NCI-H1092 treated with DMSO at 0.1 percent for 48 hours (cell line): ENCODE results near the gene RAPGEF4.

Source experiments
- DNase-seq: peaks from one replicate; lab custom pipeline; 2025; lab: John Stamatoyannopoulos, UW

Gene RAPGEF4

DNA sequence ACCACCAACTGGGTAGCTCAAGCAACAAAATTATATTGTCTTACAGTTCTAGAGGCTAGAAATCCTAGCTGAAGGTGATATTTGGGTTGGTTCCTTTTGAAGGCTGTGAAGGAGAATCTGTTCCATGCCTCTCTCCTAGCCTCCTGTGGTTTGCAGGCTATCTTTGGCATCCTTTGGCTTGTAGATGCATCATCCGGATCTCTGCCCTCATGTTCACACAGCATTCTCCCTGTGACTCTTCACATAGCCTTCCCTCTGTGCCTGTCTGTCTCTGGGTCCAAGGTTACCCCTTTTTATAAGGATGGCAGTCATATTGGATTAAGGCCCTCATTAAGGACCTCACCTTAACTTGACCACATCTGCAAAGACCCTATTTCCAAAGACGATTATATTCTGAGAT lies 261.4 kb downstream of the RAPGEF4 start:
- no peak for DNase-seq

DNA sequence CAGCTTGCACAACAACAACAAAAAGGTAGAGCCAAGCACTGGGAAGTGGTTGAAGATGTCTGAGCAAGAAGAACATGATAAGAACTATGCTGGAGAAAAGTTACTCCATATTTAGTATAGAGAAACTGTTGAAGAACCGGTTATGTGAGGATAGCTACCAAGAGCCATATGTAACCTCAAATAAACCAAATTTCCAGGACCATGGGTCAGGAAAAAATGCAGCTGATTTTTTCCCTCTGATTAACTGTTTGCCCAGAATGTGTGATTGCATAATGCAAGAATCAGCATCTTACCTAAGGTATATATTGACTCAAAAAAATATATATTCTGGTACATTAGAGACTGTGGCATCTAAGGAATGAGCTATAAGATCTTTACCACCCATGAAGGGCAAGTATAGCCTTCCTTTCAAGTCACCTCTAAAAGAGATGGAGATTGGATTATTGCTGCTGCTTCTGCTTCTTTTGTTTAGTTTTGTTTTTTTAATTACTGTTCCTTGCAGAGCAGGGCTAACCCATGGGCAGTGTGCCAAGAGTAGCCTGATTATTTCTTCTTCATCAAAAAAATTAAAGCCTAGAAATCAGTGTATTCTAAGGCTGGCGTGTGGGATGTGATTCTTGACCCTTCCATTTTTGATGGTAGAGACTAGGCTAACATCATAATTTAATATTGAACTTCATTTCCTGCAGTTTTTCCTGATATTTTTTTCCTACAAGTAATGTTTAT lies 263.1 kb downstream of the RAPGEF4 start:
- no peak for DNase-seq

DNA sequence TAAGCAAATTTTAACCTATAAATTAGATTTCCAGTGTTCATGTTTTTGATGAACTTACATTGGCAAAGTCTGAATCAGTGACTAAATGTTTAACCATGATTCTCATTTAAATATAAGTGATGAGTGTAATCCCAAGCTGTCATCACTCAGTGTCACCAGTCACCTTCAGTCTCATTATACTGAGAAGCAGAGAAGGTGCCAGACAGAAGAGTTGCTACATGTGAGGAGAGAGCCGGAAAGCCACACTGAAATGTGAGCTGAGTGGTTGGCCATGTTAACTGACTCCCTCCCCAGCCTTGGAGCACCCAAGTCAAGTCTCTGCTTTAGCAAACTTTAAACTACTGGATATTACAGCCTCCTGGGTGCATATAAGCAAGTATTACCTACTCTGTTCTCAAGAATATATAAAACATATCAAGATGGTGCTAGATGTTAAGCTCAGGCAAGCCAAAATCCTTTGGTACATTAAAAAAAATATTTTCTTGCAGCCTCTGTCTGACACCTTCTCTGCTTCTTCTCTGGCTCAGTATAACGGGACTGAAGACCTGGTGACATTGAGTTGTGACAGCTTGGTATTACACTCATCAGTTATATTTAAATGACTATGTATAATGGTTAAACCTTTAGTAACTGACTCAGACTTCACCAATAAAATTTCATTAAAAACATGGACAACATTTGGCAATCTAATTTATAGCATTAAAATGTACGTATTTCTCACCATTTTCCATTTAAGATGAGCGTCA lies 264.2 kb downstream of the RAPGEF4 start:
- DNase-seq = no peak

DNA sequence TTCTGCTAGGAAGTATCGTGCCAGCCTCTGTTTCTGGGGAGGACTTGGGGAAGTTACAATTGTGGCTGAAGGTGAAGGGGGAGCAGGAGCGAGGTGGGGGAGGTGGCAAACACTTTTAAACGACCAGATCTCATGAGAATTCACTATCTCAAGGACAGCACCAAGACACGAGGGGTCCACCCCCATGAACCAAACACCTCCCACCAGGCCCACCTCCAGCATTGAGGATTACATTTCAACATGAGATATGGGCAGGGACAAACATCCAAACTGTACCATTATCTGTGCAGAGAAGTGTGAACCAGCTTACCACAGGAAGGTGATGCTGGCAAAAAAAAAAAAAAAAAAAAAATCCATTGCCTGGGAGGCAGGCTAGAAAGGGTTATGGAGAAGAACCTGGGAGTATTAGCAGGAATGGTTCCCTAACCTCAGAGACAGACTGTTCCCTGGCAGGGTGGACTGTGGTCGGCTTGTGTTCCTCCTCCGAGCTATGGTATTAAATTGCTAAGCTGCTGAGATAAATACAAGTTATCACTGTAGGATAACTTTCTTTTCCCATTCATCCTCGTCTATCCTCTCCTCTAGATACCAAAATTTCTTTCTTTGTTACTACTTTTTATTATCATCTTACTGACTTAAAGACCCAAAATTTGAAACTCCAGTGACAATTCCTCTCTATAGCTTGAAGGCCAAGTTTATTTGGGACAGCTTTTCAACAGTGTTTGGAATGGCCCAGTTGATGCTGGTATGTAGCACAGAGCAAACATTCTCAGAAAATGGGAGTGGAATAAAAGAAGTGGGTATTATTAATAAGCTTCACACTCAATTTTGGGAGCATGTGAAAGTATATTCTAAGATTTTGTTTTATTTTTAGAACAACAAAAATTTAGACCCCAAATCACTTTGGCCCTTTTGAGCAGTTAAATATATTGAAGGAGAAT lies 266.3 kb downstream of the RAPGEF4 start:
- DNase-seq = no peak

DNA sequence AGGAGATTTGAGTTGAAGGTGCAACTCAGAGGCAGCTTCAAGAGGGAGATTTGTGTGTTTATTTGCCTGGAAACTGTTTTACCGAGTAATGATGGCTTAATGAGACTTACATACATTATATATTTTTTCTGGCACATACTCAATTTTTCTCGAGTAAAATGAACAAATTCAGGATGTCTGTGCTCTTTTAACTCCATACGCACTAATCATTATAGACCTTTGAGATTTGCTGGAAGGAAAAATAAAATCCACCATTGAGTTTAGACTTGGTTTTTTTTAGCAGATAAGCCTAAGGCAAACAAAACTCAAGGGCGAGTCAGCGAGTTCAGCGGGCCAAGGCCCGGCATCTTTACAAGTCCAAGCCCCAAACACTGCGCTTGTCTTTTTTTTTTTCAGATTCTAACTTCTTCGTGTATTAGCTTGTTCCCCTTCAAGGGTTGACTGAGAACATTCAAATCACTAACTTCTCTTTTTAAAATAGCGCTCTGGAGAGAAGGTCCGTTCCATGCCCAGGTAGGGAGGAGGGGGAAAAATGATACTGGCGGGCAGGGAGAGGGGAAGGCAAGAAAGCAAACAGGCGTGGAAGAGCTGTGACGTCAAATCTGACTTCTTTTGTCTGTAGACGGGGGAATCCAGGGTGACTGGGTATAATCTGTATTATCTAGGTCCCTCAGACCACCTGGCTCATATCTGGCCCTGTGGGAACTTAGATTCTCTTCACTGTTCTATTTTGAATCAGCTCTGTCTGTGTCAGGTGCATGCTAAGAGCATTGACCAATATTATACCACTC lies 267.3 kb downstream of the RAPGEF4 start:
- DNase-seq = no peak

DNA sequence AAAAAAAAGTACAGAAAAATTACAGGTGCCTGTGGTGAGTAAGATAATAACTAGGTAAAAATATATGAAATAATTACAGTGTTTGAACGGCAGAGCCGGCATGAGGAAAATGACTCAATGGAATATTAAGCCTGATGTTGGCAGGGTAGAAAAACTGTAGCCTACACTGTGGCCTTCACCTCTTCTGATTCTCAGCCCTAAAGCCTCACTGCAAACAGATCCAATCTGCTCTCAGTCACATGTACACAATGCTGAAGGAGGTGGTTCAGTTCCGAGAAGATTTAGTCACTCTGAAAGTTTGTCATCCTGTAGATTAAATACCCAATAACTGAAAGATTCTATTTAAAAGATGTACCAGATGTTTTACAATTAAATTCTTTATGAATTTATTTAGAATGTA lies 273.1 kb downstream of the RAPGEF4 start:
- no peak for DNase-seq

DNA sequence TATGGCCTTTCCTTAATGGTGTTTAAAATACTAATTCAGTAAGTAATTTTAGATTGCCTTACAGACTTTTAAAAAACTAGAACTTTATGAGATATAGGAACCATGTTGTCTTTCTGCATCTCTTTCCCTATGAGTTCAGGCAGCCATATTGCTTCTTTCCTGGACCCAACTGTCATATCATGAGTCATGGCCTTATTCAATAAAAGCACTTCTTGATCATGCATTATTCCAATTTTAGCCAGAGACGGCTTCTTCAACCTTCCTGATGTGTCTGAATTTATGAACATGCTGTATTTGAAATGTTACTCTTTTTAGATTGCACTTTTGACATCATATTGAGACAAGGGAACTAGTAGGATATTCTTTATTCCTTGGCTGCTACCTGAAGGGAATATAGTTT lies 274.6 kb downstream of the RAPGEF4 start:
- no peak for DNase-seq

DNA sequence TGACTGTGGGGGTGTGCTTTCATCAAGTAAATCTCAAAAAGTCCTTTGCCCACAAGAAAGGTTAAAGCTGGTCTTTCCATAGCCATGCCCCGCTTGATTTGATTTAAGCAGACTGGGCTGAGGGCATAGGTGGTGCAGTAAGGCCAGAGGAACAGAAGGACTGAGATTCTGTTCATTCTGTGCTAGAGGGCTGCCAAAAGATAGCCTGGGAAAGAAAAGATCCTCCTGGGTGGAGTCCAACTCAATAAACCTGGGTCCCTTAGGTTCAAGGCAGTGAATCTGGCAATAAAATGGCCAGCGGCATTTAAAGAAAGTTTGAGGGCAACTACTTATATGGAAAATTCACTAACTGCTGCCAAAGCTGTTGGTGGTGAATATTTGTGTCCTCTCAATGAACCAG lies 280.8 kb downstream of the RAPGEF4 start:
- no peak for DNase-seq

DNA sequence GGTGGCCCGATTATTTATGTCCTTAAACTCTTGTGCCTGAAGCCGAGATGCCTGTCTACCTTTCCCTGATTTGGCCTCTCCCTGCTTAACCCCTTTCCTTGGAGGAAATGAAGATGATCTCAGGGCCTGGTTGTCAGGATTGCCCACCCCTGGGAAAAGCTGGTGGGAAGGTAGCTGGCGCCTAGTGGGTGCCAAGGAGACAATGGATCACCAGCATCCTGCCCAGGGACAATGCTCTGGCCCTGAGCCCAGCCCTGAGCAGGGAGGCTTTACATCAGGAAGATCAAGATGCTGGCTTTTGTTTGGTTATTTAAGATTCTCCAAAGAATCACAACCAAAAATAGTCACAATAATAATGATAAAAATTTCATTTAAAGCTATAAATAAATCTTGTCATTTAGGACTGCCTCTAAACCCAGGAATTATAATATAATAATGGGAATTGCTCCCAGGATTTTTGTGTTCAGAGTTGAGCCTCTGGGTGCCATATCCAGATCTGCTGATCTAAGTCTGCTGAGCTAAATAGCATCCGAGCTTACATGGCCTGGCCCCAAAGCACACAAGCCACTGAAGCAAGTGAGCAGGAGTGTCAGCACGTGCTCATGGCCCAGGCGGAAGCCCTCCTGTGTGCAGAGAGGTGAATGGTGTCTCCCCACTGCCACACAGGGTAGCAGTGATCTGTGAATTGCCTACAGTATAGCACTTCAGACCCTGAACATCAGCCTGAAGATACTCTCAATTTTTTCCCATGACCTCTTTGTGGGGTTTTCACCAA lies 282.2 kb downstream of the RAPGEF4 start:
- no peak for DNase-seq

DNA sequence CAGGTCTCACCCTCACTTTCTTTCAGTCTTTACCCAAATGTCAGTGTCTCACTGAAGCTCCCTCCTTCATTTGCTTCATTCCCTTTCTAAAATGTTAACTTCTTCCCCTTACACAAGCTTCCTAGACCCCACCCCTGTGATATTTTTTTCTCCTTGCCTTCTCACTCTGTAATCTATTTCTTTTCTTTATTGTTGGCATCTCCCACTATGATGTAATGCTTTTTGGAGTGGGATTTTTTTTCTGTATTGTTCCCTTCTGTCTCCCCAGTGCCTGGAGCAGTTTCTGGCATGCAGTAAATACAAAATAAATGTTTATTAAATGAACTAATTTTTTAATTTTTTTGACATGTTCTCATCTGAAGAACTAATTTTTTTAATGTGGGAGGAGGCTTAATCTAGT lies 284.1 kb downstream of the RAPGEF4 start:
- no peak for DNase-seq

DNA sequence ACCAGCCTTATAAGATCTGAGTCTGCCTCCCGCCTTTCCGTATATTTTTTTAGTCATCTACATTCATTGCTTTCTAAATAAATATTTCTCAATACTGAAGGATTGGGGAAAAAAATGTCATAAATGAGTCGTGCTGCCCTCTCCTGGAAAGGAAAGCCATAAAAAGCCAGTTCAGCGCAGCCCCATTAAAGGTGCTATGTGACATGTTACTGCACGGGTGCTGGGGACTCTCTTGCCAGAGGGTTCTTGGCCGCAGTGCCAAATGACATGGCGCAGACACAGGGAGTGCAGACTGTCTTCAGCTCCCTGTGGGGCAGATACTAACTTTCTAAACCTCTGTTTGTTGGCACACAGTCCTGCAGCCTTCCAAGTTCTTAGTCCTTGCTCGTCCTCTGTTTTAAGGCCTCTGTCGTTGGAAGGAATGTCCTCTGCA lies 286.3 kb downstream of the RAPGEF4 start:
- no peak for DNase-seq

DNA sequence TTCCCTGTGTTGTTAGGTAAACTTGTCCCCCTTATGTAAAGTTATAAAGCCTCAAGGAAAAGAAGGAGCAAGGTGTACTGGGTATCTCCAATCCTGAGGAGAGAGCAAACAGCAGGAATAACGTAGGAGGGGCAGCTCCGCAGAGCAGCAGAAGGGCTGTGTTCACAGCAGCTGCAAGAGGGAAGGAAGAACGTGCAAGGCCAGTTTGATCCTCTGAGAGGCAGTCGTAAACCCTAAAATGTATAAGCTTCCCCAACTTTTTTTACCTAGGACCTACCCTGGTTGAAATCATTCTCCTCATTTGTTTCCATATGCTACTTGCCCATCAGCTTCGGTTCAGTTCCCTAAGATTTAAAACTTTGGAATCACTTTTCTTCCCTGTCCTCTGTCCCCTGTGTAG lies 288.1 kb downstream of the RAPGEF4 start:
- no peak for DNase-seq

DNA sequence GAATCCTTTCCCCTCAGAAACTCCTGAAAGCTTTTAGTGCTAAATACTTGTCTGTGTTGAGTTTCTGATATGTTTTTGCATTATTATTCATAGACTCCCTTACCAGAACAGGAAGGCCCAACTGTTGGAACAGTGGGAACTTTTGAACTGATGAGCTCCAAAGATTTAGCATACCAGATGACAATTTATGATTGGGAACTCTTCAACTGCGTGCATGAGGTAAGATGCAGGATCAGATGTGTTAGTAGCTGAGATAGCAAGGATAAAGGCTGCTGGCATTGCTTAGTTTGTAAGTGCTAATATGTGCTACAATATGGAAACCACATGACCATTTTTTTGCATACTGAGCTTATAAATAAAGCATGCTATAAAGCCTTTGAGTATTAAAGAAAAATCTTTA lies 290.8 kb downstream of the RAPGEF4 start:
- no peak for DNase-seq

DNA sequence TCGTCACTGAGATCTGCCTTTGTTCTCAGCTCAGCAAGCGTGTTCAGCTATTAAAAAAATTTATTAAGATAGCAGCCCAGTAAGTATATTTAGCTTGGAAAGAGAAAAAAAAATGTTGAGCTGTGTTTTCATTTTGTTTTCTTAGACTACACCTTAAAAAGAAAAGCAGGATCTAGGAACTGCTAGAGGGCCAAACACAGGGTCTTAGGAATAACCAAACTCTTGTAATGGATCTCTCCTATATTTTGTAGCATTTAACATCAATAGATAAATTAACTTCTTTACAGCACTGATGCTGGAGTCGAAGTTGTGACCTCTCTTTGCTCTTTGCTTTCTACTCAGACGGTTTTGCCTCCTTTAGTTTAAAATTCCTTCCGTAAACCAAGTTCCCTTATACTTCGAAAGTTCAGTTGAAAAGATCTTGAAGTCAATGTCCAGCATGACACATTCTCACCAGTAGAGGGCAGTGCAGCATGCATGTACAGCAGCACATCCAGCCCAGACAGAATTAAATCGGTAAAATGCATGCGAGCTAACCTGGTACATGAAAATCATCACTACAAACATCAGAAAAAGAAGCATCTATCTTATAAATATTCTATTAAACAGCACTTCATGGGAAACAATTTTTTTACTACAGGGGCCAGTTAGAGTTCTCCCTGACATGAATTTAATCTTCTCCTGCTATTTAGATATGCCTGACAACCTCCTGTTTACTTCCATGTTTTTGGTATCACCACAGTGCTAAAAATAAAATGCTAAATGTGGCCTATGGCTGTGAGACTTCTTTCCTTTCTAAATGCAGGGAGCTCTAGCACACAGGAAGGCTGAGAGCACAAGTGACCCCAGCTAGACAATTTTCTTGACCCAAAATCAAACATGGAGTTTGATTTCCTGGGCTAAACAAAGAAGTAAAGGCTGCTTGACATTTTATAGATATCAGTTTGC lies 291.8 kb downstream of the RAPGEF4 start:
- peak; percentile 63 for DNase-seq

DNA sequence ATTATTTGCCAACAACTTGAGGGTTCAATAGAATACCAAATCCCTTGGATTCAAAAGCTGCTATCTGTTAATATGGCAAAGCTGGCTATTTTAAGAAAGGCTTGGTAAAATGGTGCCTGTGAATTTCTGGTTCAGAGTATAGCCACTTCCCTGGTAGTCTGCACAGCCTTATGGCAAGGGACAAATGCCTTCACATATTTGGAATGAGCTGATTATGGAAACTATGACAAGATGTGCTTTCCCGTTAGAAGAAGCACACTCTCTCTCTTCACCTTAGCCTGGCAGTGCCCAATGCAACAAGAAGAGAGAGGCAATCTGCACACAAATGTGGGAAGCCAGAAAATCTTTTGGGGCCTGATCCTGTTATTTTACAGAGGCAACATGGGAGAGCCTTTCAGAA lies 292.5 kb downstream of the RAPGEF4 start:
- DNase-seq = no peak

DNA sequence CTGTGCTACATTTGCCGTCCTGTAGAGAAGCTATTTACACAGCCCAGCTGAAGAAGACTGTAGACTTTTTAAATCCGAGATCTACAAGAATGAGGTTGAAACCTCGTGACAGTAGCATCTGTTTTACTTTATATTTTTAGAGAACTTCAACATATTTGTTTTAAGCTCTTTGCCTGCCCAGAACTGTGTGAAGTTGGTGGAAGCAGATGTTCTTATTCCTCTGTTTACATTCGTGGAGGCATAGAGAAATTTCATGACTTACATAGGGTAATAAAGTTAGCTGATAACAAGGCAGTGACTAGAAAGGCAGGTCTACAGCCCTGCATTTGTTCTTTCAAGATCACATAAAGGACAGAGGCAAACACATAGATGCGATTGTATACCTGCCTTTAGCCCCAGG lies 293.0 kb downstream of the RAPGEF4 start:
- DNase-seq = no peak

DNA sequence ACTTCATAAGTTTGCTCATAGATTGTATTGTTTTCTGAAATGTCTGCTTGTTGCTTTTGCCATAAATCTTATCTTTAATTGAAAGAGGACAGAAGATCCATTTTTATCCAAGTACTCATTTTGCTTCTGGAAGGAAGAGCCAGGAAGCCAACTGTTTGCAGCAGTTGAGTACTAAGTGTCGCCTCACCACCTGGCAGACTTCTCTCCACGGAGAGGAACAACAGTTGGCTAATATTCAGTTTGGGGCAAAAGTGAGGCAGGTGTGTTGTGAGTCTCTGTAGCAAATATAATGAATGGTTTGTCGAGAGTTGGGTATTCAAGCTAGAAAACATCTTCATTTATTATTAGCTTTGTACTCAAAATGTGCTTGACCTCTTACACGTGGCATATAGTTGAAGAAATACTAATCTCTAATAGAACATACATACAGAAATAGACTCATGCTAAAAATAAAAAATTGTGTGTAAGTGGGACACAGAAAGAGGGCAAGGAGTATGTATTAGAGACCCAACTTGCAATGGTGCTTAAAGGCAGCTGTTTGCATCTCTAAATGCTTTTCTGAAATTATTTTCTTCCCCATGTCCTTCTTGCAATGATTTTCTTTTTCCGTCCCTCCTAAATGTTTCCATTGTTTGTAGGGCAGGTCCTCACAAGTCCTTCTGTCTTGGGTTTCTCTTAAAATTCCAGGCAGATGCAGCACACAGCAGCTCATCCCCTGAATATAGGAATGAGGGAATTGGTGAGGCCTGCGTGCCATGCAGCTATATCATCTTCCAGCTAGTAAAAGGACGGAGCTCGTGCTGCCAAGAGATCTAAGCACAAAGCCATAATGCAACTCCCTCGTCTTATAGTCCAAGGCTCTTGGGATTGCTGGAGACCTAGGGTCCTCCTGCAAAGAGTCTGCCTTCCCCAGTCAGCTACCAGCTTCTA lies 295.2 kb downstream of the RAPGEF4 start:
- no peak for DNase-seq

DNA sequence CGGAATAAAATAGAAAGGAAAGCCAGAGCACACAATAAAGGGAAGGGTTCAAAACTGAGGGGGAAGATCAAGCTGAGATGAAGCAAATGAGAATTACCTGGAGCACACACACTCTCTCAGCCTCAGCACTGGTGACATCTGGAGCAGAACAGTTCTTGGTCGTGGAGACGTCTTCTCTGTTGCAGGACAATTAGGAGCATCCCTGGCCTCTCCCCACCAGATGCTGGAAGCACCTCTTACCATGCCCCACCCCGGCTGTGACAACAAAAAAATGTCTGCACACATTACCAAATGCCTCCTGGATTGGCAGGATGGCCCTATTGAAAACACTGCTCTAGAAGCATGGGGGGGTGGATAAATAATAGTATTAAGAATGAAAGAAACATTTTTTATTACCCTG lies 296.4 kb downstream of the RAPGEF4 start:
- DNase-seq = no peak

DNA sequence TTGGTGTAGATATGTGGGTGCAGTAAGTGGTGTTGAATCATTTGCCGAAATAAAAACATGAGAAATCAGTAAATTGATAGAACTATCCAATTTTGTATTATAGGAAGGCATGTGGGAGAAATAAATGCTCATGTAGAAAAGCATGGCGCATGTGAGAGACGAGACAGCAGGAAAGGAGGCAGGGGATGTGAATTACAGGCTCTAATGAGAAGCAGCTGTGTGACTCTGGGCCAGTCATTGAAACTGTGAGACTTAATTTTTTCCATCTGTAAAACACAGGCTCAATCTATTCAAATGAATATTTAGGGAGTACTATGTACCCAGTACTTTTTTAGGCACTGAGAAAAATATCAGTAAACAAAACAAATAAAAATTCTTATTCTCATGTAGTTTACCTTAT lies 297.4 kb downstream of the RAPGEF4 start:
- no peak for DNase-seq
